ENCODE data around the gene RASL12.
A peak's percentile ranks its signal among the peaks of the same experiment; 100 is the strongest.

RASL12 gene

DNA sequence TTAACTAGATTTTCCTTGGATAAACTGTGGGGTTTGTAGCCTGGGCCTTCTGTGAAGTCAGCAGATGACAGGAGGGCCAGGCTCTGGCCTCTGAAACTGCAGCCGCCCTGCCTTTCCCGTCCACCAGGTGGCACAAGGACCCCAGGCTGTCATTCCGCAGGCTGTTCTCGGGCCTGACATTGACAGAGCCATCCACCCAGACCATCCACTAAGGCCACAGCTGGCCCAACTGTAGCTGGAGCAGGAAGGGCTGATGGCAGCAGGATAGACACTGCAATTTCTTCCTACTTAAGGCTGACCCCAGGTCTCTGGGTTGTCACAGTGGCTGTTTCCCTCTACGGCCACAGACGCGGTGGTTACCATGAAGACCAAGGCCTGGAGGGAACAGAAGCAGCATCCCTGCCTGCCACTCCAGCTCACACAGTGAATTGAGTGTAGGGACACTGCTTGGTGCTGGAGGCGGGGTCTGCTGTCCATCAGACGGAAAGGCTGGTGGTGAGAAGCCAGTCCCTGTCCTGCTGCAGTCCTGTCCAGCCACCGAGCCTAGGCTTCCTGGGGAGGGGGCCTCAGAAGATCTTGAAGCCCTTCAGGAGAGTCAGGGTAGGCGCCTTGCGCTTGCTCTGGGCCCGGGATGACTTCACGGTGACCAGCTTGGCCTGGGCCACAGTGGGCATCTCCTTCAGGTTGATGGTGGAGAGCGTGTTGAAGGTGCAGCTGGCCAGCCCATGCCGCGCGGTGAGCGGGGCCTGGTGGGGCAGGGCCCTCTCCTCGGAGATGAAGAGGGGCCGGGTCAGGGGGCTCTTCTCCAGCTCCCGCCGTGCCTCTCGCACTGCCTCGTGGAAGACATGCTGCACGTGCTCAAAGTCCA, 13.2 kb downstream of the RASL12 start:
- Histone ChIP-seq H3K4me3 (replicated peaks; ENCODE audit: insufficient read depth, low read length) (no peak overlapping the region), H3K27ac (replicated peaks) (no peak overlapping the region), H3K27me3 (ENCODE audit: insufficient read depth, poor library complexity, severe bottlenecking) (no peaks in the 10 kb centered on the region)
- TF ChIP-seq, protein P1, sequence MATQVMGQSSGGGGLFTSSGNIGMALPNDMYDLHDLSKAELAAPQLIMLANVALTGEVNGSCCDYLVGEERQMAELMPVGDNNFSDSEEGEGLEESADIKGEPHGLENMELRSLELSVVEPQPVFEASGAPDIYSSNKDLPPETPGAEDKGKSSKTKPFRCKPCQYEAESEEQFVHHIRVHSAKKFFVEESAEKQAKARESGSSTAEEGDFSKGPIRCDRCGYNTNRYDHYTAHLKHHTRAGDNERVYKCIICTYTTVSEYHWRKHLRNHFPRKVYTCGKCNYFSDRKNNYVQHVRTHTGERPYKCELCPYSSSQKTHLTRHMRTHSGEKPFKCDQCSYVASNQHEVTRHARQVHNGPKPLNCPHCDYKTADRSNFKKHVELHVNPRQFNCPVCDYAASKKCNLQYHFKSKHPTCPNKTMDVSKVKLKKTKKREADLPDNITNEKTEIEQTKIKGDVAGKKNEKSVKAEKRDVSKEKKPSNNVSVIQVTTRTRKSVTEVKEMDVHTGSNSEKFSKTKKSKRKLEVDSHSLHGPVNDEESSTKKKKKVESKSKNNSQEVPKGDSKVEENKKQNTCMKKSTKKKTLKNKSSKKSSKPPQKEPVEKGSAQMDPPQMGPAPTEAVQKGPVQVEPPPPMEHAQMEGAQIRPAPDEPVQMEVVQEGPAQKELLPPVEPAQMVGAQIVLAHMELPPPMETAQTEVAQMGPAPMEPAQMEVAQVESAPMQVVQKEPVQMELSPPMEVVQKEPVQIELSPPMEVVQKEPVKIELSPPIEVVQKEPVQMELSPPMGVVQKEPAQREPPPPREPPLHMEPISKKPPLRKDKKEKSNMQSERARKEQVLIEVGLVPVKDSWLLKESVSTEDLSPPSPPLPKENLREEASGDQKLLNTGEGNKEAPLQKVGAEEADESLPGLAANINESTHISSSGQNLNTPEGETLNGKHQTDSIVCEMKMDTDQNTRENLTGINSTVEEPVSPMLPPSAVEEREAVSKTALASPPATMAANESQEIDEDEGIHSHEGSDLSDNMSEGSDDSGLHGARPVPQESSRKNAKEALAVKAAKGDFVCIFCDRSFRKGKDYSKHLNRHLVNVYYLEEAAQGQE (IDR thresholded peaks at IDR 0.05; ENCODE audit: insufficient replicate concordance, low read depth): no peak
- TF ChIP-seq, protein P2, sequence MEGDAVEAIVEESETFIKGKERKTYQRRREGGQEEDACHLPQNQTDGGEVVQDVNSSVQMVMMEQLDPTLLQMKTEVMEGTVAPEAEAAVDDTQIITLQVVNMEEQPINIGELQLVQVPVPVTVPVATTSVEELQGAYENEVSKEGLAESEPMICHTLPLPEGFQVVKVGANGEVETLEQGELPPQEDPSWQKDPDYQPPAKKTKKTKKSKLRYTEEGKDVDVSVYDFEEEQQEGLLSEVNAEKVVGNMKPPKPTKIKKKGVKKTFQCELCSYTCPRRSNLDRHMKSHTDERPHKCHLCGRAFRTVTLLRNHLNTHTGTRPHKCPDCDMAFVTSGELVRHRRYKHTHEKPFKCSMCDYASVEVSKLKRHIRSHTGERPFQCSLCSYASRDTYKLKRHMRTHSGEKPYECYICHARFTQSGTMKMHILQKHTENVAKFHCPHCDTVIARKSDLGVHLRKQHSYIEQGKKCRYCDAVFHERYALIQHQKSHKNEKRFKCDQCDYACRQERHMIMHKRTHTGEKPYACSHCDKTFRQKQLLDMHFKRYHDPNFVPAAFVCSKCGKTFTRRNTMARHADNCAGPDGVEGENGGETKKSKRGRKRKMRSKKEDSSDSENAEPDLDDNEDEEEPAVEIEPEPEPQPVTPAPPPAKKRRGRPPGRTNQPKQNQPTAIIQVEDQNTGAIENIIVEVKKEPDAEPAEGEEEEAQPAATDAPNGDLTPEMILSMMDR (IDR thresholded peaks at IDR 0.05; ENCODE audit: insufficient read depth, low read length): peak; percentile 89
- DNase-seq (ENCODE audit: low read depth in 1 of 2, low spot score in 1 of 2): peak; percentile 25 to 58

DNA sequence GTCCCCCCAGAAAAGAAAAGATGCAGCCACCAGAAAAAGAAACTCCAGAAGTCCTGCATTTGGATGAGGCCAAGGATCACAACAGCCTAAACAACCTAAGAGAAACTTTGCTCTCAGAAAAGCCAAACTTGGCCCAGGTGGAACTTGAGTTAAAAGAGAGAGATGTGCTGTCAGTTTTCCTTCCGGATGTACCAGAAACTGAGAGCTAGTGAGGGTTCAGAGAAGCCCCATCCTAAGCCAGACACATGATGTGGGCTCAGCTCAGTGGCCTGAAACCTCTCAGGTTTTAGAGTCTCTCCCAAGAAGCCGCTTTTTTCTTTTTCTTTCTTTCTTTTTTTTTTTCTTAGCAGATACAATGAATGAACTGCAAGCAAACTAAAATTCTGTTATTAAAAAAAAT, 14.8 kb downstream of the RASL12 start:
- no peak overlapping the region for H3K27ac ChIP-seq (replicated peaks)
- no peak for DNase-seq (ENCODE audit: low read depth in 1 of 2, low spot score in 1 of 2)
- no peak overlapping the region for H3K4me3 ChIP-seq (replicated peaks; ENCODE audit: insufficient read depth, low read length)
- TF ChIP-seq, protein P1 (IDR thresholded peaks at IDR 0.05; ENCODE audit: insufficient replicate concordance, low read depth): no peak
- TF ChIP-seq, protein P2 (IDR thresholded peaks at IDR 0.05; ENCODE audit: insufficient read depth, low read length): no peak
- TF ChIP-seq POLR2AphosphoS5 (IDR thresholded peaks at IDR 0.05; ENCODE audit: low read depth) (no peak), SPI1 (IDR thresholded peaks at IDR 0.05; ENCODE audit: borderline replicate concordance, low read depth) (no peak), GABPA (IDR thresholded peaks at IDR 0.05; ENCODE audit: low read depth) (no peak)
- H3K27me3 ChIP-seq (ENCODE audit: insufficient read depth, poor library complexity, severe bottlenecking): no peaks in the 10 kb centered on the region

DNA sequence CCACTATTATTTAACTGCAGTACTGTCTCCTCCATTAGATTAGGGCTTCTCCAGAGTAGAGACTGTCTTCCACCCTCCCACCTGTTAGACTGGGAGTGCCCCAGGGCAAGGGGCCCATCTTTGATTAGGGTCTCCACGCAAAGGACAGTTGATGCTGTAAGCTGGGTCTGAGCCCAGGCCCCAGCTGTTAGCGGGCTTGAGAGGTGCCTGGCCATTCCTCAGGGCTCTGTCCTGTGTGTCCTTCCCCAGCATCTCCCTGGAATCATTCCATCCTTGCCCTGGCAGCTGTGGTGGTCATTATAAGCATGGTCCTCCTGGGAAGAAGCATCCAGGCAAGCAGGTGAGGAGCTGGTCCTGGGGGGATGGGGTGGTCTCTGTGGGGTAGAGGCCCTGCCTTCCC, 16.5 kb downstream of the RASL12 start:
- H3K27ac ChIP-seq (replicated peaks): no peak overlapping the region
- no peak overlapping the region for H3K4me3 ChIP-seq (replicated peaks; ENCODE audit: insufficient read depth, low read length)
- H3K27me3 ChIP-seq (ENCODE audit: insufficient read depth, poor library complexity, severe bottlenecking): no peaks in the 10 kb centered on the region
- DNase-seq (ENCODE audit: low read depth in 1 of 2, low spot score in 1 of 2): no peak
- TF ChIP-seq GABPA (IDR thresholded peaks at IDR 0.05; ENCODE audit: low read depth): no peak
- TF ChIP-seq, protein P1 (IDR thresholded peaks at IDR 0.05; ENCODE audit: insufficient replicate concordance, low read depth): no peak
- TF ChIP-seq POLR2AphosphoS5 (IDR thresholded peaks at IDR 0.05; ENCODE audit: low read depth): no peak
